ENCODE data around the gene SUSD6. TPM values are rescaled to one million over a fixed set of nuclear protein-coding genes. Genes with fewer than 3 reads are reported as not detected.

SUSD6 gene
- total RNA-seq, 1 donor from 2014 or later = 35.2 TPM

Other genes with a start within 250 kb of the SUSD6 start
- gene ERH, start 213.3 kb upstream of the SUSD6 start, total RNA-seq = 153 TPM
- gene SLC39A9, start 212.9 kb upstream of the SUSD6 start, total RNA-seq = 41.3 TPM
- not detected for gene PLEKHD1, start 126.9 kb upstream of the SUSD6 start, total RNA-seq
- gene CCDC177, start 36.7 kb upstream of the SUSD6 start, total RNA-seq = not detected
- 217 TPM for gene SRSF5, start 155.5 kb downstream of the SUSD6 start, total RNA-seq
- gene SLC10A1, start 185.6 kb downstream of the SUSD6 start, total RNA-seq = not detected

All from esophagus mucosa (tissue), 1 donor.